ENCODE measurements around the gene NCOA7.

Gene NCOA7

DNA sequence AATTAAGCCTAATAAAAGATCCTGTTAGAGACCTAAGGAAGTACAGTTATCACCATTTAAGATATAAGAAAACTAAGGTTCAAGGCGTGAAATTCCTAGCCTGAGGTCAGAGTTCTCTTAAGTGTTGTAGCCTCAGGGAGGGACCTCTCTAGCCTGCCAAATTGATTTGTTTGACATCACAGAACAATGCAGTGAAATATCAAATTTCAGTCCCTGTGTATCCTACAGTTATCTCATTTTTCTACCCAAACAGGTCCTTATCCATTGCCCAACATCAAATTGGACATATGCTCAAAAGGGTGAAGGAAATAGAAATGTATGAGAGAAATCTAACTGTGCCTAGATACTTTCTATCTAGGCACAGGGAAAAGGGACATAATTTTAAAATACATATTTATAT, 63.0 kb downstream of the NCOA7 start:
- ATAC-seq, result no peak; the same call in 2 of the 3 replicates

DNA sequence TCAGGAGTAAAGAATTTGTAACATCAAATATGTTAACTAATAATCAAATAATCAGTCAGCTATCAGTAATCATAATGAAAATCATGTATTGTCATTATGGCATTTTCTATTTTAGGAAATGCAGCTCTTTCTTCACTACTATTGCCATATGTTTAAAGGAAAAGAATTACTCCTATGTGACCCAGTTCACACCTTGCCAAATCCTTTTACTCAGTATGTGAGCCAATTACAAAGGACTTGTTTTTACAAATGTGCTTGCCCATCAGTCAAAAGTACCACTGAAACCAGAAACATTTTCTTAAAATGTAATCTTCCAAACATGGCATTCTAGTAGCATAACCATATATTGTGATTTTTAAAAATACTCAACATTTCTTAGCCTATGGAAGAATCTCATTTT, 63.6 kb downstream of the NCOA7 start:
- ATAC-seq, result no peak
- TF ChIP-seq ZNF565 (CRISPR knock-in tag; conservative IDR thresholded peaks at IDR 0.05; ENCODE audit: low read depth), result no peak
- TF ChIP-seq ZNF70 (CRISPR knock-in tag; IDR thresholded peaks at IDR 0.05), result no peak
- TF ChIP-seq ZFP30 (CRISPR knock-in tag; IDR thresholded peaks at IDR 0.05), result no peak
- no peak for TF ChIP-seq TCF4 (CRISPR knock-in tag; IDR thresholded peaks at IDR 0.05; ENCODE audit: borderline replicate concordance)
- TF ChIP-seq CSDC2 (CRISPR knock-in tag; IDR thresholded peaks at IDR 0.05), result no peak
- TF ChIP-seq SNAI2 (CRISPR knock-in tag; IDR thresholded peaks at IDR 0.05), result no peak
- TF ChIP-seq ESRRG (CRISPR knock-in tag; IDR thresholded peaks at IDR 0.05), result no peak
- no peak for TF ChIP-seq BACH2 (CRISPR knock-in tag; IDR thresholded peaks at IDR 0.05; ENCODE audit: borderline replicate concordance)

More for the DNA sequence above, 63.0 kb downstream of the NCOA7 start:
- TF ChIP-seq TOX (CRISPR knock-in tag; IDR thresholded peaks at IDR 0.05; ENCODE audit: borderline replicate concordance), result no peak
- no peak for TF ChIP-seq ZNF565 (CRISPR knock-in tag; conservative IDR thresholded peaks at IDR 0.05; ENCODE audit: low read depth)
- no peak for TF ChIP-seq TCF4 (CRISPR knock-in tag; IDR thresholded peaks at IDR 0.05; ENCODE audit: borderline replicate concordance)
- TF ChIP-seq ZNF70 (CRISPR knock-in tag; IDR thresholded peaks at IDR 0.05), result no peak
- TF ChIP-seq BACH2 (CRISPR knock-in tag; IDR thresholded peaks at IDR 0.05; ENCODE audit: borderline replicate concordance), result no peak

DNA sequence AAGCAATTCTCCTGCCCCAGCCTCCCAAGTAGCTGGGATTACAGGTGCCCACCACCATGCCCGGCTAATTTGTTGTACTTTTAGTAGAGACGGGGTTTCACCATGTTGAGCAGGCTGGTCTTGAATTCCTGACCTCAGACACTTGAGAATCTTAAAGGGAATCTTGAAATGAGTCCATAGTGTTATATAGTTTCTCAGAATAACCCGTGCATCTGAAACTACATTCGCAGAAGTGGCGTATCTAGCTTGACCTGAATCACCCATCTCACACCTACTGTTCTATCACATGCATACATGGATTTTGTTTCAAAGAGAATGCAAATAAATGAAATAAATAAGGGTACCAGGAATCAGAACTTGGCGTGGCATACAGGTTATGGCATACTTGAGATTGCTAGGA, 65.0 kb downstream of the NCOA7 start:
- no peak for ATAC-seq
- no peak for TF ChIP-seq RARB (CRISPR knock-in tag; IDR thresholded peaks at IDR 0.05)
- no peak for TF ChIP-seq CSDC2 (CRISPR knock-in tag; IDR thresholded peaks at IDR 0.05)
- no peak for TF ChIP-seq ZNF70 (CRISPR knock-in tag; IDR thresholded peaks at IDR 0.05)
- no peak for TF ChIP-seq ZFP3 (CRISPR knock-in tag; IDR thresholded peaks at IDR 0.05)
- no peak for TF ChIP-seq BACH2 (CRISPR knock-in tag; IDR thresholded peaks at IDR 0.05; ENCODE audit: borderline replicate concordance)
- TF ChIP-seq, protein P1, sequence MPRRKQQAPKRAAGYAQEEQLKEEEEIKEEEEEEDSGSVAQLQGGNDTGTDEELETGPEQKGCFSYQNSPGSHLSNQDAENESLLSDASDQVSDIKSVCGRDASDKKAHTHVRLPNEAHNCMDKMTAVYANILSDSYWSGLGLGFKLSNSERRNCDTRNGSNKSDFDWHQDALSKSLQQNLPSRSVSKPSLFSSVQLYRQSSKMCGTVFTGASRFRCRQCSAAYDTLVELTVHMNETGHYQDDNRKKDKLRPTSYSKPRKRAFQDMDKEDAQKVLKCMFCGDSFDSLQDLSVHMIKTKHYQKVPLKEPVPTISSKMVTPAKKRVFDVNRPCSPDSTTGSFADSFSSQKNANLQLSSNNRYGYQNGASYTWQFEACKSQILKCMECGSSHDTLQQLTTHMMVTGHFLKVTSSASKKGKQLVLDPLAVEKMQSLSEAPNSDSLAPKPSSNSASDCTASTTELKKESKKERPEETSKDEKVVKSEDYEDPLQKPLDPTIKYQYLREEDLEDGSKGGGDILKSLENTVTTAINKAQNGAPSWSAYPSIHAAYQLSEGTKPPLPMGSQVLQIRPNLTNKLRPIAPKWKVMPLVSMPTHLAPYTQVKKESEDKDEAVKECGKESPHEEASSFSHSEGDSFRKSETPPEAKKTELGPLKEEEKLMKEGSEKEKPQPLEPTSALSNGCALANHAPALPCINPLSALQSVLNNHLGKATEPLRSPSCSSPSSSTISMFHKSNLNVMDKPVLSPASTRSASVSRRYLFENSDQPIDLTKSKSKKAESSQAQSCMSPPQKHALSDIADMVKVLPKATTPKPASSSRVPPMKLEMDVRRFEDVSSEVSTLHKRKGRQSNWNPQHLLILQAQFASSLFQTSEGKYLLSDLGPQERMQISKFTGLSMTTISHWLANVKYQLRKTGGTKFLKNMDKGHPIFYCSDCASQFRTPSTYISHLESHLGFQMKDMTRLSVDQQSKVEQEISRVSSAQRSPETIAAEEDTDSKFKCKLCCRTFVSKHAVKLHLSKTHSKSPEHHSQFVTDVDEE (CRISPR knock-in tag; IDR thresholded peaks at IDR 0.05), result no peak
- no peak for TF ChIP-seq OSR1 (CRISPR knock-in tag; IDR thresholded peaks at IDR 0.05)
- TF ChIP-seq, protein P2, sequence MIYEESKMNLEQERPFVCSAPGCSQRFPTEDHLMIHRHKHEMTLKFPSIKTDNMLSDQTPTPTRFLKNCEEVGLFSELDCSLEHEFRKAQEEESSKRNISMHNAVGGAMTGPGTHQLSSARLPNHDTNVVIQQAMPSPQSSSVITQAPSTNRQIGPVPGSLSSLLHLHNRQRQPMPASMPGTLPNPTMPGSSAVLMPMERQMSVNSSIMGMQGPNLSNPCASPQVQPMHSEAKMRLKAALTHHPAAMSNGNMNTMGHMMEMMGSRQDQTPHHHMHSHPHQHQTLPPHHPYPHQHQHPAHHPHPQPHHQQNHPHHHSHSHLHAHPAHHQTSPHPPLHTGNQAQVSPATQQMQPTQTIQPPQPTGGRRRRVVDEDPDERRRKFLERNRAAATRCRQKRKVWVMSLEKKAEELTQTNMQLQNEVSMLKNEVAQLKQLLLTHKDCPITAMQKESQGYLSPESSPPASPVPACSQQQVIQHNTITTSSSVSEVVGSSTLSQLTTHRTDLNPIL (CRISPR knock-in tag; IDR thresholded peaks at IDR 0.05; ENCODE audit: low read depth), result no peak
- no peak for TF ChIP-seq TCF4 (CRISPR knock-in tag; IDR thresholded peaks at IDR 0.05; ENCODE audit: borderline replicate concordance)
- no peak for TF ChIP-seq ISL1 (CRISPR knock-in tag; IDR thresholded peaks at IDR 0.05)
- no peak for TF ChIP-seq TOX (CRISPR knock-in tag; IDR thresholded peaks at IDR 0.05; ENCODE audit: borderline replicate concordance)
- TF ChIP-seq ZFP30 (CRISPR knock-in tag; IDR thresholded peaks at IDR 0.05), result no peak

DNA sequence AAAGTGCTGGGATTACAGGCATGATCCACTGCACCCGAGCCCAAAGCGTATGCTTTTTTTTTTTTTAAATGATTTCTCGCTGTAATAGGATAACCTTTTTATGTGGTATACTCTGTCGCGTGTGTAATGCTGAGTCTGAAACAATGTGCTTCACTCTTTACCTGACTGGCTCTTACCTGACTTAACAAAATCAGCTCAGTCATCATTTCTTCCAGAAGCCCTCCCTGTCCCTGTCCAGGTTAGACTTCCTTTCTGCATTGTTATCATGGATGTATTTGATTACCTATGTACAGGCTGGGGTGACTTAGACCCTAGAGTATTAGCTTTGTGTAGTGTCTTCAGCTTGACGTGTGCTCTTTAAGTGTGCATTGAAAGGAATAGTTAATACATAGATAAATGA, 67.1 kb downstream of the NCOA7 start:
- TF ChIP-seq, protein P3, sequence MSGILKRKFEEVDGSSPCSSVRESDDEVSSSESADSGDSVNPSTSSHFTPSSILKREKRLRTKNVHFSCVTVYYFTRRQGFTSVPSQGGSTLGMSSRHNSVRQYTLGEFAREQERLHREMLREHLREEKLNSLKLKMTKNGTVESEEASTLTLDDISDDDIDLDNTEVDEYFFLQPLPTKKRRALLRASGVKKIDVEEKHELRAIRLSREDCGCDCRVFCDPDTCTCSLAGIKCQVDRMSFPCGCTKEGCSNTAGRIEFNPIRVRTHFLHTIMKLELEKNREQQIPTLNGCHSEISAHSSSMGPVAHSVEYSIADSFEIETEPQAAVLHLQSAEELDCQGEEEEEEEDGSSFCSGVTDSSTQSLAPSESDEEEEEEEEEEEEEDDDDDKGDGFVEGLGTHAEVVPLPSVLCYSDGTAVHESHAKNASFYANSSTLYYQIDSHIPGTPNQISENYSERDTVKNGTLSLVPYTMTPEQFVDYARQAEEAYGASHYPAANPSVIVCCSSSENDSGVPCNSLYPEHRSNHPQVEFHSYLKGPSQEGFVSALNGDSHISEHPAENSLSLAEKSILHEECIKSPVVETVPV (CRISPR knock-in tag; IDR thresholded peaks at IDR 0.05), result no peak
- TF ChIP-seq ZNF8 (CRISPR knock-in tag; IDR thresholded peaks at IDR 0.05), result no peak
- no peak for TF ChIP-seq TOX (CRISPR knock-in tag; IDR thresholded peaks at IDR 0.05; ENCODE audit: borderline replicate concordance)
- TF ChIP-seq, protein P4, sequence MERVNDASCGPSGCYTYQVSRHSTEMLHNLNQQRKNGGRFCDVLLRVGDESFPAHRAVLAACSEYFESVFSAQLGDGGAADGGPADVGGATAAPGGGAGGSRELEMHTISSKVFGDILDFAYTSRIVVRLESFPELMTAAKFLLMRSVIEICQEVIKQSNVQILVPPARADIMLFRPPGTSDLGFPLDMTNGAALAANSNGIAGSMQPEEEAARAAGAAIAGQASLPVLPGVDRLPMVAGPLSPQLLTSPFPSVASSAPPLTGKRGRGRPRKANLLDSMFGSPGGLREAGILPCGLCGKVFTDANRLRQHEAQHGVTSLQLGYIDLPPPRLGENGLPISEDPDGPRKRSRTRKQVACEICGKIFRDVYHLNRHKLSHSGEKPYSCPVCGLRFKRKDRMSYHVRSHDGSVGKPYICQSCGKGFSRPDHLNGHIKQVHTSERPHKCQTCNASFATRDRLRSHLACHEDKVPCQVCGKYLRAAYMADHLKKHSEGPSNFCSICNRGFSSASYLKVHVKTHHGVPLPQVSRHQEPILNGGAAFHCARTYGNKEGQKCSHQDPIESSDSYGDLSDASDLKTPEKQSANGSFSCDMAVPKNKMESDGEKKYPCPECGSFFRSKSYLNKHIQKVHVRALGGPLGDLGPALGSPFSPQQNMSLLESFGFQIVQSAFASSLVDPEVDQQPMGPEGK (CRISPR knock-in tag; IDR thresholded peaks at IDR 0.05; ENCODE audit: borderline replicate concordance), result no peak
- TF ChIP-seq PPARA (CRISPR knock-in tag; IDR thresholded peaks at IDR 0.05; ENCODE audit: borderline replicate concordance), result no peak
- TF ChIP-seq, protein P5, sequence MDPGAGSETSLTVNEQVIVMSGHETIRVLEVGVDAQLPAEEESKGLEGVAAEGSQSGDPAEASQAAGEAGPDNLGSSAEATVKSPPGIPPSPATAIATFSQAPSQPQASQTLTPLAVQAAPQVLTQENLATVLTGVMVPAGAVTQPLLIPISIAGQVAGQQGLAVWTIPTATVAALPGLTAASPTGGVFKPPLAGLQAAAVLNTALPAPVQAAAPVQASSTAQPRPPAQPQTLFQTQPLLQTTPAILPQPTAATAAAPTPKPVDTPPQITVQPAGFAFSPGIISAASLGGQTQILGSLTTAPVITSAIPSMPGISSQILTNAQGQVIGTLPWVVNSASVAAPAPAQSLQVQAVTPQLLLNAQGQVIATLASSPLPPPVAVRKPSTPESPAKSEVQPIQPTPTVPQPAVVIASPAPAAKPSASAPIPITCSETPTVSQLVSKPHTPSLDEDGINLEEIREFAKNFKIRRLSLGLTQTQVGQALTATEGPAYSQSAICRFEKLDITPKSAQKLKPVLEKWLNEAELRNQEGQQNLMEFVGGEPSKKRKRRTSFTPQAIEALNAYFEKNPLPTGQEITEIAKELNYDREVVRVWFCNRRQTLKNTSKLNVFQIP (CRISPR knock-in tag; IDR thresholded peaks at IDR 0.05; ENCODE audit: borderline replicate concordance, low read depth), result no peak
- TF ChIP-seq ESRRG (CRISPR knock-in tag; IDR thresholded peaks at IDR 0.05), result no peak
- TF ChIP-seq GLIS3 (CRISPR knock-in tag; IDR thresholded peaks at IDR 0.05), result no peak
- TF ChIP-seq SNAI2 (CRISPR knock-in tag; IDR thresholded peaks at IDR 0.05), result no peak
- TF ChIP-seq RARB (CRISPR knock-in tag; IDR thresholded peaks at IDR 0.05), result no peak
- TF ChIP-seq CSDC2 (CRISPR knock-in tag; IDR thresholded peaks at IDR 0.05), result no peak
- TF ChIP-seq TCF4 (CRISPR knock-in tag; IDR thresholded peaks at IDR 0.05; ENCODE audit: borderline replicate concordance), result no peak
- TF ChIP-seq BACH2 (CRISPR knock-in tag; IDR thresholded peaks at IDR 0.05; ENCODE audit: borderline replicate concordance), result no peak
- no peak for TF ChIP-seq ISL1 (CRISPR knock-in tag; IDR thresholded peaks at IDR 0.05)
- TF ChIP-seq ARNTL (CRISPR knock-in tag; IDR thresholded peaks at IDR 0.05; ENCODE audit: borderline replicate concordance, low read depth), result no peak
- TF ChIP-seq, protein P1 (CRISPR knock-in tag; IDR thresholded peaks at IDR 0.05), result no peak
- no peak for TF ChIP-seq ZFP3 (CRISPR knock-in tag; IDR thresholded peaks at IDR 0.05)
- TF ChIP-seq ZC3H10 (CRISPR knock-in tag; IDR thresholded peaks at IDR 0.05), result no peak
- TF ChIP-seq ZFP30 (CRISPR knock-in tag; IDR thresholded peaks at IDR 0.05), result no peak
- ATAC-seq, result no peak
